ENCODE data around the gene PLCXD1. TPM values are rescaled to one million over a fixed set of nuclear protein-coding genes. Genes with fewer than 3 reads are reported as not detected.
"Not testable (repeated sequence)": the region's sequence is repeated elsewhere in the genome, so short reads cannot be mapped to it uniquely, and the experiment has no call there.

Gene PLCXD1
- total RNA-seq, 1 experiment from 2014 or later: 1.9 TPM

- no peak for DNase-seq (ENCODE audit: low read depth)
- in situ Hi-C loops (cut with HindIII; ENCODE audit: low pct_unique_long_range_greater_than_20kb, low sequenced_read_pairs): no loop called here
These were observed 19.8 kb upstream of the PLCXD1 start for GRCh38 chrX:261167-261918.

- in situ Hi-C loops (cut with HindIII; ENCODE audit: low pct_unique_long_range_greater_than_20kb, low sequenced_read_pairs): no loop called here
- DNase-seq (ENCODE audit: low read depth): no peak
These were observed 19.2 kb upstream of the PLCXD1 start for GRCh38 chrX:261919-262352.

- in situ Hi-C loops (cut with HindIII; ENCODE audit: low pct_unique_long_range_greater_than_20kb, low sequenced_read_pairs): no loop called here
- DNase-seq (ENCODE audit: low read depth): no peak
These were observed 18.7 kb upstream of the PLCXD1 start for GRCh38 chrX:262381-262909.

GRCh38 chrX:264006-264405 lies 17.2 kb upstream of the PLCXD1 start:
- DNase-seq (ENCODE audit: low read depth); in situ Hi-C loops (cut with HindIII; ENCODE audit: low pct_unique_long_range_greater_than_20kb, low sequenced_read_pairs): not testable (repeated sequence)

GRCh38 chrX:264634-265455 lies 16.3 kb upstream of the PLCXD1 start:
- DNase-seq (ENCODE audit: low read depth): no peak
- in situ Hi-C loops (cut with HindIII; ENCODE audit: low pct_unique_long_range_greater_than_20kb, low sequenced_read_pairs): no loop called here

GRCh38 chrX:265502-265901 lies 15.7 kb upstream of the PLCXD1 start:
- DNase-seq (ENCODE audit: low read depth): no peak
- in situ Hi-C loops (cut with HindIII; ENCODE audit: low pct_unique_long_range_greater_than_20kb, low sequenced_read_pairs): no loop called here

GRCh38 chrX:267771-268261 lies 13.4 kb upstream of the PLCXD1 start:
- in situ Hi-C loops (cut with HindIII; ENCODE audit: low pct_unique_long_range_greater_than_20kb, low sequenced_read_pairs): no loop called here
- no peak for DNase-seq (ENCODE audit: low read depth)

GRCh38 chrX:270848-271367 lies 10.3 kb upstream of the PLCXD1 start:
- in situ Hi-C loops (cut with HindIII; ENCODE audit: low pct_unique_long_range_greater_than_20kb, low sequenced_read_pairs): no loop called here
- no peak for DNase-seq (ENCODE audit: low read depth)

GRCh38 chrX:274904-275475 lies 6.2 kb upstream of the PLCXD1 start:
- no peak for DNase-seq (ENCODE audit: low read depth)
- in situ Hi-C loops (cut with HindIII; ENCODE audit: low pct_unique_long_range_greater_than_20kb, low sequenced_read_pairs): no loop called here

- in situ Hi-C loops (cut with HindIII; ENCODE audit: low pct_unique_long_range_greater_than_20kb, low sequenced_read_pairs): no loop called here
- DNase-seq (ENCODE audit: low read depth): no peak
These were observed 5.7 kb upstream of the PLCXD1 start for GRCh38 chrX:275476-275966.

- in situ Hi-C loops (cut with HindIII; ENCODE audit: low pct_unique_long_range_greater_than_20kb, low sequenced_read_pairs): no loop called here
- peak; percentile 47 for DNase-seq (ENCODE audit: low read depth)
These were observed 5.1 kb upstream of the PLCXD1 start for GRCh38 chrX:275967-276580.

GRCh38 chrX:276581-277201 lies 4.5 kb upstream of the PLCXD1 start:
- in situ Hi-C loops (cut with HindIII; ENCODE audit: low pct_unique_long_range_greater_than_20kb, low sequenced_read_pairs): no loop called here
- no peak for DNase-seq (ENCODE audit: low read depth)

- DNase-seq (ENCODE audit: low read depth); in situ Hi-C loops (cut with HindIII; ENCODE audit: low pct_unique_long_range_greater_than_20kb, low sequenced_read_pairs): not testable (repeated sequence)
These were observed 1.2 kb upstream of the PLCXD1 start for GRCh38 chrX:279757-280604.

GRCh38 chrX:280722-281121 lies 459 bp upstream of the PLCXD1 start:
- DNase-seq (ENCODE audit: low read depth); in situ Hi-C loops (cut with HindIII; ENCODE audit: low pct_unique_long_range_greater_than_20kb, low sequenced_read_pairs): not testable (repeated sequence)

- in situ Hi-C loops (cut with HindIII; ENCODE audit: low pct_unique_long_range_greater_than_20kb, low sequenced_read_pairs); DNase-seq (ENCODE audit: low read depth): not testable (repeated sequence)
These were observed 960 bp downstream of the PLCXD1 start for GRCh38 chrX:282000-282681.

- peak; percentile 68 for DNase-seq (ENCODE audit: low read depth)
- in situ Hi-C loops (cut with HindIII; ENCODE audit: low pct_unique_long_range_greater_than_20kb, low sequenced_read_pairs): no loop called here
These were observed 2.1 kb downstream of the PLCXD1 start for GRCh38 chrX:283115-283845.

Data from Caki2 (cell line).